ENCODE results near the gene ZNF700. TPM values are rescaled to one million over a fixed set of nuclear protein-coding genes. Genes with fewer than 3 reads are reported as not detected.
A peak's percentile ranks its signal among the peaks of the same experiment; 100 is the strongest.
"Not testable (repeated sequence)": the region's sequence is repeated elsewhere in the genome, so short reads cannot be mapped to it uniquely, and the experiment has no call there.

The ZNF700 gene
- total RNA-seq, 4 donors from 2014 or later, result 9.7 to 21.2 (median 17.7) TPM

GRCh38 chr19:11982526-11982925, 57.6 kb downstream of the ZNF700 start:
- no peaks in the 10 kb centered on the region for H3K36me3 ChIP-seq
- TF ChIP-seq CTCF (IDR thresholded peaks at IDR 0.05) (no peak), POLR2A (IDR thresholded peaks at IDR 0.05) (no peak)
- no peaks in the 10 kb centered on the region for H3K27me3 ChIP-seq
- H3K9me3 ChIP-seq, result peaks cover 0 to 47% of the 10 kb centered on the region in 2 donors
- no peak overlapping the region for H3K4me3 ChIP-seq
- H3K27ac ChIP-seq, result no peak overlapping the region
- intact Hi-C loops (cut with DNase I; ENCODE audit: low total_unique reads), result no loop called here
- H3K4me1 ChIP-seq, result no peaks in the 10 kb centered on the region
- no peak for DNase-seq

GRCh38 chr19:11984986-11985385, 60.1 kb downstream of the ZNF700 start:
- no peak overlapping the region for H3K27ac ChIP-seq
- no peaks in the 10 kb centered on the region for H3K4me1 ChIP-seq
- no peaks in the 10 kb centered on the region for H3K27me3 ChIP-seq
- no peak for DNase-seq
- TF ChIP-seq CTCF (IDR thresholded peaks at IDR 0.05) (no peak), POLR2A (IDR thresholded peaks at IDR 0.05) (no peak)
- no peak overlapping the region for H3K4me3 ChIP-seq
- intact Hi-C loops (cut with DNase I; ENCODE audit: low total_unique reads), result loop anchor here (5.0 kb wide), 1 partner anchor 188 kb away; the partner anchor contains the start of gene ZNF491
- no peaks in the 10 kb centered on the region for H3K36me3 ChIP-seq
- peaks cover 0 to 23% of the 10 kb centered on the region in 2 donors for H3K9me3 ChIP-seq

- intact Hi-C loops (cut with DNase I; ENCODE audit: low total_unique reads), result loop anchor here (5.0 kb wide), 1 partner anchor 189 kb away; the partner anchor contains the start of gene ZNF491
- Histone ChIP-seq H3K36me3 (no peaks in the 10 kb centered on the region), H3K27me3 (no peaks in the 10 kb centered on the region), H3K27ac (no peak overlapping the region), H3K9me3 (peaks cover 0 to 5% of the 10 kb centered on the region in 2 donors), H3K4me1 (no peaks in the 10 kb centered on the region), H3K4me3 (no peak overlapping the region)
- no peak for DNase-seq
- no peak for TF ChIP-seq CTCF (IDR thresholded peaks at IDR 0.05)
- TF ChIP-seq POLR2A (IDR thresholded peaks at IDR 0.05), result no peak
These were observed 61.8 kb downstream of the ZNF700 start for GRCh38 chr19:11986754-11987153.

GRCh38 chr19:11987405-11988281, 62.7 kb downstream of the ZNF700 start:
- peak; percentile 91 to 95 for DNase-seq
- TF ChIP-seq POLR2A (IDR thresholded peaks at IDR 0.05), result peak; percentile 54 to 60
- peak in 1 of 4 experiments; percentile 7 for TF ChIP-seq CTCF (IDR thresholded peaks at IDR 0.05)
- Histone ChIP-seq H3K27ac (peak overlapping the region; percentile 81 to 87), H3K4me1 (no peaks in the 10 kb centered on the region), H3K27me3 (no peaks in the 10 kb centered on the region), H3K9me3 (no peaks in the 10 kb centered on the region), H3K4me3 (peak overlapping the region; percentile 69 to 77), H3K36me3 (no peaks in the 10 kb centered on the region)
- intact Hi-C loops (cut with DNase I; ENCODE audit: low total_unique reads), result loop anchor here (2.0 to 5.0 kb wide), 3 partner anchors 23 to 190 kb away; partner anchors contain the start of genes ZNF491, ZNF700 and ZNF763

GRCh38 chr19:11989112-11989456, 64.2 kb downstream of the ZNF700 start:
- no peak overlapping the region for H3K4me3 ChIP-seq
- H3K9me3 ChIP-seq, result no peaks in the 10 kb centered on the region
- H3K36me3 ChIP-seq, result no peaks in the 10 kb centered on the region
- DNase-seq, result no peak
- intact Hi-C loops (cut with DNase I; ENCODE audit: low total_unique reads), result loop anchor here (2.0 to 5.0 kb wide), 3 partner anchors 24 to 192 kb away; partner anchors contain the start of genes ZNF491, ZNF700 and ZNF763
- TF ChIP-seq CTCF (IDR thresholded peaks at IDR 0.05), result no peak
- H3K27ac ChIP-seq, result peak overlapping the region; percentile 81 to 87
- H3K4me1 ChIP-seq, result no peaks in the 10 kb centered on the region
- no peaks in the 10 kb centered on the region for H3K27me3 ChIP-seq

- H3K27ac ChIP-seq; H3K27me3 ChIP-seq; H3K4me1 ChIP-seq; DNase-seq; H3K36me3 ChIP-seq; H3K9me3 ChIP-seq; H3K4me3 ChIP-seq; intact Hi-C loops (cut with DNase I; ENCODE audit: low total_unique reads): not testable (repeated sequence)
These were observed 67.0 kb downstream of the ZNF700 start for GRCh38 chr19:11991921-11992320.
